Measurements from ENCODE around the gene RGS6. TPM values are rescaled to one million over a fixed set of nuclear protein-coding genes. Genes with fewer than 3 reads are reported as not detected.

Gene RGS6
- total RNA-seq, 2 experiments from 2014 or later, result not detected

DNA sequence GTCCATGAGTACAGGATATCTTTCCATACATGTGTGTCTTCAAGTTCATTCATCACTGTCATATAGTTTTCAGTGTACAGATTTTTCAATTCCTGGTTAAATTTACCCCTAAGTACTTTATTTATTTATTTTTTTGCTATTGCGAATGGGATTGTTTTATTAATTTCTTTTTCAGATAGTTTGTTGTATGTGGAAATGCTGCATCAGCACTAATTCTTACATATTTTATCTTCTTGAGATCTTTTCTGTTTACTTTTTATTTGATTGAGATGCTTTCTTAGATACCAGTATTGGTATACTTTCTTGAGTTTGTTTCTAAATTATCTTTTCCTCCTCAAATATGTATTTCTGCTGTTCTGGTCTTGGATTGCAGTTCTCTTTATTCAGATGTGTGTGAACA is 148.9 kb downstream of the RGS6 start:
- POLR2A ChIA-PET, result no interaction called here
- Mint-ChIP-seq H3K27me3 (peaks cover 10% of the 10 kb centered on the region), H3K4me3 (no peak overlapping the region), H3K36me3 (ENCODE audit: low read depth) (no peaks in the 10 kb centered on the region), H3K27ac (no peak overlapping the region), H3K4me1 (ENCODE audit: low read depth) (no peaks in the 10 kb centered on the region), H3K9me3 (no peaks in the 10 kb centered on the region)
- intact Hi-C loops (cut with micrococcal nuclease), result no loop called here
- CTCF ChIA-PET, result no interaction called here
- TF ChIP-seq CTCF (IDR thresholded peaks at IDR 0.05), result no peak
- DNase-seq, result no peak
- no peak for ATAC-seq

GRCh38 chr14:72084935-72085334 is 152.7 kb downstream of the RGS6 start:
- no peak for TF ChIP-seq CTCF (IDR thresholded peaks at IDR 0.05)
- Mint-ChIP-seq H3K36me3 (ENCODE audit: low read depth) (no peaks in the 10 kb centered on the region), H3K4me3 (no peak overlapping the region), H3K4me1 (ENCODE audit: low read depth) (no peaks in the 10 kb centered on the region), H3K27me3 (peaks cover 17% of the 10 kb centered on the region), H3K27ac (no peak overlapping the region), H3K9me3 (no peaks in the 10 kb centered on the region)
- intact Hi-C loops (cut with micrococcal nuclease), result no loop called here
- no peak for ATAC-seq
- CTCF ChIA-PET, result interaction anchor here (1.6 kb wide), 1 partner anchor 19 kb away, joined by 8 read pairs; no protein-coding TSS in a partner anchor
- no peak for DNase-seq
- POLR2A ChIA-PET, result no interaction called here

DNA sequence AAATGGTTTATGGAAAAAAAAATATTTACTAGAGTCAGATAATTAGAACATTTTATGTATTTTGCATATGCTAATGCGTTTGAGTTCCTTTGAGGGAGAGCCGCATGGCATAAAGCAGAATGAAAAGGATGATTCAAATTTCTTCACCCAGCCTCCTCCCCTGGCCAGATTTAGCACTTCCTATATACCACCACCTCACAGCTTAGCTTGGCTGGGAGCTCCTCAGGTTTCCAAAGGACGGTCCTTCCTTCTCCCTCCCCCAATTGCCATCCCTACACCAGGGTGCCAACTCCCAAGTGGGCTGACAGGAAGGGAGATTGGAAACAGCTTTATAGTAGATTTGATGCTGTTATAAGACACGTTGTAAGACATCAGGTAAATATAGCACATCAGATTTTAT is 157.4 kb downstream of the RGS6 start:
- Mint-ChIP-seq H3K27ac (no peak overlapping the region), H3K4me1 (ENCODE audit: low read depth) (no peaks in the 10 kb centered on the region), H3K4me3 (no peak overlapping the region), H3K36me3 (ENCODE audit: low read depth) (no peaks in the 10 kb centered on the region), H3K9me3 (no peaks in the 10 kb centered on the region), H3K27me3 (peaks cover 9% of the 10 kb centered on the region)
- CTCF ChIA-PET, result interaction anchor here (1.0 kb wide), 1 partner anchor 14 kb away, joined by 4 read pairs; no protein-coding TSS in a partner anchor
- POLR2A ChIA-PET, result no interaction called here
- intact Hi-C loops (cut with micrococcal nuclease), result no loop called here
- no peak for TF ChIP-seq CTCF (IDR thresholded peaks at IDR 0.05)
- no peak for ATAC-seq
- no peak for DNase-seq

DNA sequence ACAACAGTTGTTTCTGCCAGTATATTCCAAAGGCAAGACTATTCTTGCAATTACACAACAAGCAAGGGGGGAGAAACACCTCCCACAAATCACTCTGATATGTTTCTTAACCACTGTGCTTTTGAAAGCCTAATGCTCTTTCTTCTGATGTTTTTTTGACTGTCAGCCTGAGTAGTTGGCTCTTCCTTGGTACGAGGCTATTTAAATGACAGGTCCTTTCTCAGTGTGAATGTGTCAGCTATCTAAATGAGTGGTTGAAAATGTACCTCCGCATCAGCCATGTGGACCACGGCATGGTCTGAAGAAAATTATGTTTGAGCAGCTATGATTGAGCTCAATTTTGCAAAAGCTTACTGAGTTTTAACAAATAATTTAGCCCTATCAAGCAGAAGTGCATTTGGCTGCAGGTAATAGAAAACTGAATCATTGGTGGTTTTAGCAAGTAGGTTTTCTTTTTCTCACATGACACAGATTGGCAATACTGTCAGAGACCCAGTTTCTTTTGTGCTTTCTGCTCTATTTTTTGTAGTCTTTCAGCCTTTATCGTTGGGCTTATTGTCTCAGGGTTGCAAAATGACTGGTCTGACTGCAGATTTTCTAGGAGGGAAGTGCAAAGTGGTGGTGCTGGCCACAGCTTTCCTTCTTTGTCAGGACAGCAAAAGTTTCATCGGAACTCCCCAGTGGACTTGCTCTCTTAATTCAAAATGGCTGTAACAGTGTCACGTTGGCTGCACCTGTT is 162.8 kb downstream of the RGS6 start:
- TF ChIP-seq CTCF (IDR thresholded peaks at IDR 0.05), result no peak
- POLR2A ChIA-PET, result no interaction called here
- CTCF ChIA-PET, result interaction anchor here (1.1 to 1.4 kb wide), 2 partner anchors 8 to 9 kb away, joined by 3 read pairs; no protein-coding TSS in a partner anchor
- H3K4me3 Mint-ChIP-seq, result no peak overlapping the region
- peaks cover 15% of the 10 kb centered on the region for H3K27me3 Mint-ChIP-seq
- intact Hi-C loops (cut with micrococcal nuclease), result no loop called here
- H3K4me1 Mint-ChIP-seq (ENCODE audit: low read depth), result no peaks in the 10 kb centered on the region
- ATAC-seq (no peak), DNase-seq (no peak)
- no peaks in the 10 kb centered on the region for H3K36me3 Mint-ChIP-seq (ENCODE audit: low read depth)
- no peak overlapping the region for H3K27ac Mint-ChIP-seq
- H3K9me3 Mint-ChIP-seq, result no peaks in the 10 kb centered on the region

GRCh38 chr14:72097173-72097783 is 165.0 kb downstream of the RGS6 start:
- Mint-ChIP-seq H3K36me3 (ENCODE audit: low read depth) (no peaks in the 10 kb centered on the region), H3K9me3 (no peaks in the 10 kb centered on the region), H3K27ac (no peak overlapping the region), H3K27me3 (peaks cover 15% of the 10 kb centered on the region), H3K4me1 (ENCODE audit: low read depth) (no peaks in the 10 kb centered on the region), H3K4me3 (no peak overlapping the region)
- ATAC-seq, result no peak
- no peak for TF ChIP-seq CTCF (IDR thresholded peaks at IDR 0.05)
- intact Hi-C loops (cut with micrococcal nuclease), result no loop called here
- DNase-seq, result no peak
- ChIA-PET CTCF (no interaction called here), POLR2A (interaction anchor here (0.6 kb wide), 1 partner anchor 407 kb away, joined by 3 read pairs; no protein-coding TSS in a partner anchor)

Data from activated CD8-positive, alpha-beta T cell treated with anti-CD3 and anti-CD28 coated beads for 36 hours (primary cell).